Uterus (tissue), 2 donors: ENCODE measurements around the gene ZNF862.
A peak's percentile ranks its signal among the peaks of the same experiment; 100 is the strongest.

Experiments used
- POLR2A ChIP-seq, 2 donors: fragments of 450-650 bp; IDR thresholded peaks; one replicate each; pipeline ENCODE4 v1.6.1; 2016; ENCODE audit warnings: antibody characterized with exemption in 2 of 2, mild to moderate bottlenecking in 1 of 2, moderate library complexity in 1 of 2
- TF ChIP-seq, protein P1 (sequence below), 4 experiments: fragments of 200-600 bp in 2 of 4; fragments of 450-650 bp in 2 of 4; sonication (generic) in 2 of 4; IDR thresholded peaks; one replicate each; pipeline ENCODE4 v1.5.1; 2016 to 2019; ENCODE audit warnings: antibody characterized with exemption in 4 of 4, mild to moderate bottlenecking in 2 of 4, moderate library complexity in 1 of 4

DNA sequence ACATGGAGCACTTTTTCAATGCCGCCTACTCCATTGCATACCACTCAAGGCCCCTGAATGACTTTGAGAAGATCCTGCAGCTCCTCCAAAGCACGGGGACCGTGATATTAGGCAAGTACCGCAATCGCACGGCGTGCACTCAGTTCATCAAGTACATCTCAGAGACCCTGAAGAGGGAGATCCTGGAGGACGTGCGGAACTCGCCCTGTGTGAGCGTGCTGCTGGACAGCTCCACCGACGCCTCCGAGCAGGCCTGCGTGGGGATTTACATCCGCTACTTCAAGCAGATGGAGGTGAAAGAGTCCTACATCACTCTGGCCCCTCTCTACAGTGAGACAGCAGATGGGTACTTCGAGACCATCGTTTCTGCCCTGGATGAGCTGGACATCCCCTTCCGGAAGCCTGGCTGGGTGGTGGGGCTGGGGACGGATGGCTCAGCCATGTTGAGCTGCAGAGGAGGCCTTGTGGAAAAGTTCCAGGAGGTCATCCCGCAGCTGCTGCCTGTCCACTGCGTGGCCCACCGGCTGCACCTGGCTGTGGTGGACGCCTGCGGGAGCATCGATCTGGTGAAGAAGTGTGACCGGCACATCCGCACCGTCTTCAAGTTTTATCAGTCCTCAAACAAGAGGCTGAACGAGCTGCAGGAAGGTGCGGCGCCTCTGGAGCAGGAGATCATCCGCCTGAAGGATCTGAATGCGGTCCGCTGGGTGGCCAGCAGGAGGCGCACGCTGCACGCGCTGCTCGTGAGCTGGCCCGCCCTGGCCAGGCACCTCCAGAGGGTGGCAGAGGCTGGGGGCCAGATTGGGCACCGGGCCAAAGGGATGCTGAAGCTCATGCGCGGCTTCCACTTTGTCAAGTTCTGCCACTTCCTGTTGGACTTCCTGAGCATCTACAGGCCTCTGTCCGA lies 22.9 kb downstream of the ZNF862 start:
- TF ChIP-seq, protein P1, sequence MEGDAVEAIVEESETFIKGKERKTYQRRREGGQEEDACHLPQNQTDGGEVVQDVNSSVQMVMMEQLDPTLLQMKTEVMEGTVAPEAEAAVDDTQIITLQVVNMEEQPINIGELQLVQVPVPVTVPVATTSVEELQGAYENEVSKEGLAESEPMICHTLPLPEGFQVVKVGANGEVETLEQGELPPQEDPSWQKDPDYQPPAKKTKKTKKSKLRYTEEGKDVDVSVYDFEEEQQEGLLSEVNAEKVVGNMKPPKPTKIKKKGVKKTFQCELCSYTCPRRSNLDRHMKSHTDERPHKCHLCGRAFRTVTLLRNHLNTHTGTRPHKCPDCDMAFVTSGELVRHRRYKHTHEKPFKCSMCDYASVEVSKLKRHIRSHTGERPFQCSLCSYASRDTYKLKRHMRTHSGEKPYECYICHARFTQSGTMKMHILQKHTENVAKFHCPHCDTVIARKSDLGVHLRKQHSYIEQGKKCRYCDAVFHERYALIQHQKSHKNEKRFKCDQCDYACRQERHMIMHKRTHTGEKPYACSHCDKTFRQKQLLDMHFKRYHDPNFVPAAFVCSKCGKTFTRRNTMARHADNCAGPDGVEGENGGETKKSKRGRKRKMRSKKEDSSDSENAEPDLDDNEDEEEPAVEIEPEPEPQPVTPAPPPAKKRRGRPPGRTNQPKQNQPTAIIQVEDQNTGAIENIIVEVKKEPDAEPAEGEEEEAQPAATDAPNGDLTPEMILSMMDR (IDR thresholded peaks at IDR 0.05), result peak in 3 of 4 experiments; percentile 9 to 34 (median 26)
- no peak for TF ChIP-seq POLR2A (IDR thresholded peaks at IDR 0.05)
